Limb (tissue), 2 donors: ENCODE results near the gene CD80.

Source experiments
- DNase-seq, 2 donors: peaks; one replicate each; pipeline ENCODE4 v3.0.0-alpha.2; 2016; ENCODE audit errors: extremely low spot score in 2 of 2

Gene CD80

DNA sequence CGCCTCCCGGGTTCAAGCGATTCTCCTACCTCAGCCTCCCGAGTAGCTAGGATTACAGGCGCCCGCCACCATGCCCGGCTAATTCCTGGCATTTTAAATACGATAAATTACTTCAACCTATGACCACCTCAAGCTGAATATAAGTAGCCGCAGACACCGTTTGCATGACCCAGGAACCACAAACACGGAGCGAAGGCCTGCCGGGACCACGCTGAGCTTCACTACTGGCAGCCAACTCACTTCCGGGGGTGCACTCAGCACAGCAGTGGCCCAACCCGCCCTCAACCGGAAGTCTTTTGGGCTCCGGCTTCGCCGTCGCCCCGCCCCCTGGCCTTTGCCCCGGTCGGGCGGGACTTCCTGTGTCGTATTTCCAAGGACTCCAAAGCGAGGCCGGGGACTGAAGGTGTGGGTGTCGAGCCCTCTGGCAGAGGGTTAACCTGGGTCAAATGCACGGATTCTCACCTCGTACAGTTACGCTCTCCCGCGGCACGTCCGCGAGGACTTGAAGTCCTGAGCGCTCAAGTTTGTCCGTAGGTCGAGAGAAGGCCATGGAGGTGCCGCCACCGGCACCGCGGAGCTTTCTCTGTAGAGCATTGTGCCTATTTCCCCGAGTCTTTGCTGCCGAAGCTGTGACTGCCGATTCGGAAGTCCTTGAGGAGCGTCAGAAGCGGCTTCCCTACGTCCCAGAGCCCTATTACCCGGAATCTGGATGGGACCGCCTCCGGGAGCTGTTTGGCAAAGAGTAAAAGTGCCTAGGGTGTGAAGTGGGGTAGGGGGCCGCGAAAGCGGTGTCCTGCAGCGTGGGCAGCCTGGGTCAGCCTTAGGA, 61.0 kb downstream of the CD80 start, which contains the start of gene TIMMDC1:
TSS of gene TIMMDC1 (plus strand) at position 362 of the 826 bp plus-strand sequence. CDS start at position 549, 187 bp downstream.
- DNase-seq, result peak; percentile 96 to 97

DNA sequence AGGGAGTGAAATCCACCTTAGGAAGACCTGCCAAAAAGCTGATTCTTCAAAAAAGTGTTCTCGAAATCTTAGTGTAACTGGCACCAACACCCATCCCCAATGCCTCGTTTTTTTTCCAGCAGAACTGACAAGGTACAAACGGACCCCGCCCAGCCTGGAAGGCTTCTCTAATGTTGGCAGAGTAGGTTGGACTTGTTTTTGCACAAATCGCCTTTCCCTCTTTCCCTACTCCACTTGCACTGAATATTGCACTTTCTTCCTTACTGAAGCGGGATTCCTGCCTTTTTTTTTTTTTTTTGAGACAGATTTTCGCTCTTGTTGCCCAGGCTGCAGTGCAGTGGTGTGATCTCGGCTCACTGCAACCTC, 61.6 kb downstream of the CD80 start:
- peak in 1 of 2 donors; percentile 41 for DNase-seq

GRCh38 chr3:119494597-119494996, 64.8 kb downstream of the CD80 start:
- no peak for DNase-seq

DNA sequence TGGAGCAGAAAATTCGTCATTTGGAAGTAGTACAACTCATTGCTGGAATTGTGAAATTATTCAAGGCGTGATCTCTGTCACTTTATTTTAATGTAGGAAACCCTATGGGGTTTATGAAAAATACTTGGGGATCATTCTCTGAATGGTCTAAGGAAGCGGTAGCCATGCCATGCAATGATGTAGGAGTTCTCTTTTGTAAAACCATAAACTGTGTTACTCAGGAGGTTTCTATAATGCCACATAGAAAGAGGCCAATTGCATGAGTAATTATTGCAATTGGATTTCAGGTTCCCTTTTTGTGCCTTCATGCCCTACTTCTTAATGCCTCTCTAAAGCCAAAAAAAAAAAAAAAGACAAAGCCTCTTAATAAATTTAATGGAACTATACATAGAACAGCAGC, 66.6 kb downstream of the CD80 start:
- DNase-seq, result no peak

DNA sequence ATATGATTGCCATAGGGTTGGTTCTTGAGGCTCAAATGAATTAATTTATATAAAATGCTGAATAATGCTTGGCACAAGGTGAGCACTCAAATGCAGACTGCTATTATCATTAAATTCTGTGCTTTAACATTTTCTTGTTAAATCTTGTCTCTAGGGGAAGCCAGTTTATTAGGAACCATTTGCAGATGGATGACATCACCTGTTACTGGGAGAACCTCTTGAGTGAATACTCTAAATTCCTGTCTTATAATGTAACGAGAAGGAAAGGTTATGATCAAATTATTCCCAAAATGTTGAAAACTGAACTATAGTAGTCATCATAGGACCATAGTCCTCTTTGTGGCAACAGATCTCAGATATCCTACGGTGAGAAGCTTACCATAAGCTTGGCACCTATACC, 67.3 kb downstream of the CD80 start:
- no peak for DNase-seq

DNA sequence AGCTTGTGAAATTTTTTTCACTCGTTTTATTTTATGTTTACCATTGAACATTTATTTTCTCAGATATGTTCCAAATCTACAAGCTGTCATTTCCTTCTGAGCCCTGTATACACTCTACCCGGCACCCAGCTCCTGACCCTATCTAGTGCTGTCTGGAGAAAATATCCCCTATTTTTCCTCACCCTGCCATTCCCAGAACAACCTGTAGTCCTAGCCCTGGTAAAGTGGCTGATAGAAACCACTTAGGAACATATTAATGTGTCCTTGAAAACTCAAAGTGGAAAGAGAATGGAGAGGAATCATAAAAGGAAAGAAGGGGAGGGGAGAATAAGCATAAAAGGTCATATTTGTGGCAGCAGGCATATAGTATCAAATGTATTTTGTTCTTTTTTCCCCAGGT, 69.3 kb downstream of the CD80 start:
- DNase-seq, result no peak

DNA sequence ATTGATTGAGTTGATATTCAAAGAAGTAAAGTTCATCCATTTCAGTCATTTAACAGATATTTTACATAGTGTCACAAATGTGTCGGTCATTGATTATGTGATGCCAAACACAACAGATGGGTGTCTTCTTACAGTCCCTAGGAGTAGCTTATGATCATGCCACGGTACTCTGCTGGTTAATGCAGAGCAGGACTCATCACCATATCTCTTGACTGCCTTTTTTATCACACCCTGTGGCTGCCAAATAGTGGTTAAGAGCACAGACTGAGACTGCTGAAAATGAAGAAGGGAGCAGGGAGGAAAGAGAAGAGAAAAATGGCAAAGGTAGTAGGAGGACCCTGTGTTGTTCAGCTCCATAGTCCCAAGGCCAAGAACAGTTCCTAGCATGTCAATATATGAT, 73.9 kb downstream of the CD80 start:
- DNase-seq, result no peak

DNA sequence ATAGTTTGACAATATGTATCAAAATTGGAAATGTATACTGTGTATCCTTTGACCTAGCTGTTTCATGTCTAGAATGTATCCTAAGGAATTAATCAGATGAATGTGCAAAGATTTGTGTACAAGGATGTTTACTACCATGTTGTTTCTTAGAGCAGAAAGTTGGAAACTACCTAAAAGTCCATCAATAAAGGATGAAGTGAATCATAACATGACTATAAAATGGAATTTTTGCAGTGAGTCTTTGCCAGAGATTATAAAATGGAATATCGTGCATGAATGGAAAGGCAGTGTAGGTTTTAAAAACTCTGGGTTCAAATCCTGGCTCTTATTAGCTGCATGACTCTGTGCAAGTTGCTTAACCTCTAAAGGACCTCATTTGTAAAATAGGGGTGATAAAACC, 76.3 kb downstream of the CD80 start:
- no peak for DNase-seq

GRCh38 chr3:119481079-119481478, 78.3 kb downstream of the CD80 start:
- no peak for DNase-seq
